Endothelial cell of umbilical vein (primary cell): ENCODE results near the gene TWIST2. TPM values are rescaled to one million over a fixed set of nuclear protein-coding genes. Genes with fewer than 3 reads are reported as not detected.

Experiments used
- BruUV-seq: library from RNA; stranded (reverse); fragments of 400-500 nt; replicated peaks from 2 replicates; lab custom pipeline; 2021; lab: Mats Ljungman, UMichigan
- CTCF ChIA-PET: fragments of 300-600, 350-600 bp; sonication (Branson Sonifier 250); formaldehyde crosslinking; loops from one replicate; lab custom pipeline; 2021; ENCODE audit warnings: antibody characterized with exemption, inconsistent platforms; lab: Charles Lee
- POLR2A ChIA-PET: fragments of 300-600, 350-600 bp; sonication (Branson Sonifier 250); formaldehyde crosslinking; loops from one replicate; lab custom pipeline; 2021; ENCODE audit warnings: antibody characterized with exemption, inconsistent platforms; lab: Charles Lee
- DNase-seq: peaks from one replicate; pipeline ENCODE4 v3.0.0-alpha.2; 2011; ENCODE audit warnings: low read depth, low spot score
- FAIRE-seq: peaks from 2 replicates; lab custom pipeline; 2011; peaks lifted over from hg19 to GRCh38; lab: Jason Lieb, UNC
- H2AFZ ChIP-seq: 2 replicates; pipeline ENCODE4 v1.6.0; 2012; ENCODE audit warnings: low read depth, low read length, control low read depth, inconsistent platforms
- H3K27ac ChIP-seq: 2 replicates; pipeline ENCODE4 v1.5.1; 2011; ENCODE audit warnings: low read depth, mild to moderate bottlenecking, control low read depth, low read length, moderate library complexity; ENCODE audit not compliant: insufficient read depth
- H3K27me3 ChIP-seq, 2 experiments: 2 replicates each; pipeline versions ENCODE4 v1.6.0 to v1.6.1; 2011; ENCODE audit warnings: low read length in 2 of 2, mixed read lengths in 1 of 2; ENCODE audit not compliant: control insufficient read depth in 2 of 2, insufficient read depth in 2 of 2
- H3K36me3 ChIP-seq, 2 experiments: 2 replicates in 1 of 2; 3 replicates in 1 of 2; pipeline ENCODE4 v1.5.1; 2011; ENCODE audit warnings: low read length in 2 of 2, mild to moderate bottlenecking in 1 of 2, moderate library complexity in 1 of 2; ENCODE audit not compliant: control insufficient read depth in 2 of 2, insufficient read depth in 2 of 2; ENCODE audit errors: extremely low read depth in 1 of 2
- H3K4me1 ChIP-seq: 3 replicates; pipeline ENCODE4 v1.5.1; 2011; ENCODE audit warnings: mild to moderate bottlenecking, low read length; ENCODE audit not compliant: control insufficient read depth, insufficient read depth; ENCODE audit errors: extremely low read depth
- H3K4me2 ChIP-seq: 2 replicates; pipeline ENCODE4 v1.6.1; 2011; ENCODE audit warnings: low read length, control low read depth, mixed read lengths; ENCODE audit not compliant: insufficient read depth
- H3K4me3 ChIP-seq, 3 experiments: fragments of 200-600 bp in 1 of 3; sonication (generic), shearing (Covaris generic) in 1 of 3; replicated peaks in 1 of 3; 2 replicates each; pipeline ENCODE4 v1.5.1; 2011 to 2016; ENCODE audit warnings: control low read depth in 3 of 3, low read length in 3 of 3, mild to moderate bottlenecking in 2 of 3, inconsistent platforms in 1 of 3, low read depth in 1 of 3, moderate library complexity in 1 of 3; ENCODE audit not compliant: insufficient read depth in 1 of 3
- H3K79me2 ChIP-seq: 2 replicates; pipeline ENCODE4 v1.6.0; 2012; ENCODE audit warnings: low read length, inconsistent platforms; ENCODE audit not compliant: control insufficient read depth, insufficient read depth
- H3K9ac ChIP-seq: replicated peaks from 2 replicates; pipeline ENCODE3; 2011; ENCODE audit warnings: low read length, control low read depth; ENCODE audit not compliant: insufficient read depth; ENCODE audit errors: extremely low read depth
- H3K9me1 ChIP-seq: replicated peaks from 3 replicates; pipeline ENCODE4 v1.6.0; 2011; ENCODE audit warnings: mild to moderate bottlenecking, low read length; ENCODE audit not compliant: control insufficient read depth, insufficient read depth; ENCODE audit errors: extremely low read depth
- H3K9me3 ChIP-seq: replicated peaks from 2 replicates; pipeline ENCODE4 v1.5.1; 2012; ENCODE audit warnings: low read length, inconsistent platforms; ENCODE audit not compliant: control insufficient read depth, insufficient read depth
- H4K20me1 ChIP-seq: replicated peaks from 2 replicates; pipeline ENCODE3; 2011; ENCODE audit warnings: mild to moderate bottlenecking, low read length; ENCODE audit not compliant: control insufficient read depth, insufficient read depth; ENCODE audit errors: extremely low read depth
- CTCF ChIP-seq, 2 donors: IDR thresholded peaks; 1 replicate in 1 of 2; 2 replicates in 1 of 2; pipeline ENCODE4 v1.5.1; 2011; ENCODE audit warnings: low read length in 2 of 2, mild to moderate bottlenecking in 2 of 2, moderate library complexity in 2 of 2, control low read depth in 1 of 2, inconsistent platforms in 1 of 2, low read depth in 1 of 2; ENCODE audit not compliant: insufficient read depth in 1 of 2; ENCODE audit errors: extremely low read depth in 1 of 2
- EZH2 ChIP-seq: IDR thresholded peaks from 2 replicates; pipeline ENCODE4 v1.6.1; 2012; ENCODE audit warnings: borderline replicate concordance, low read depth, mild to moderate bottlenecking, moderate library complexity, low read length, inconsistent platforms; ENCODE audit not compliant: severe bottlenecking
- FOS ChIP-seq: IDR thresholded peaks from 2 replicates; pipeline ENCODE4 v1.6.1; 2011; ENCODE audit warnings: mild to moderate bottlenecking, low read length, moderate library complexity, borderline replicate concordance; ENCODE audit not compliant: insufficient read depth
- GATA2 ChIP-seq: IDR thresholded peaks from 2 replicates; pipeline ENCODE4 v1.7.0; 2011; ENCODE audit warnings: low read depth, mild to moderate bottlenecking, moderate library complexity, mixed read lengths, low read length; ENCODE audit not compliant: insufficient read length, insufficient read depth
- JUN ChIP-seq: IDR thresholded peaks from 2 replicates; pipeline ENCODE4 v1.6.1; 2011; ENCODE audit warnings: borderline replicate concordance, low read depth; ENCODE audit not compliant: insufficient read length, insufficient read depth
- MAX ChIP-seq: IDR thresholded peaks from 2 replicates; pipeline ENCODE4 v1.6.1; 2011; ENCODE audit not compliant: insufficient read depth, insufficient read length
- MYC ChIP-seq: IDR thresholded peaks from one replicate; pipeline ENCODE4 v1.6.1; 2011; ENCODE audit warnings: mild to moderate bottlenecking, low read depth, low read length
- POLR2A ChIP-seq: IDR thresholded peaks from 2 replicates; pipeline ENCODE4 v1.6.1; 2012; ENCODE audit warnings: low read depth, mild to moderate bottlenecking, control low read depth, low read length
- POLR2AphosphoS5 ChIP-seq: IDR thresholded peaks from 2 replicates; pipeline ENCODE4 v1.6.1; 2012; ENCODE audit warnings: low read depth, mild to moderate bottlenecking, control low read depth, low read length, moderate library complexity; ENCODE audit not compliant: insufficient read depth
- dilution Hi-C: fragments of 300-500 bp; cut with MboI; formaldehyde crosslinking; loops from one replicate; pipeline ENCODE4 v1.15.0; 2019; ENCODE audit warnings: low sequenced_read_pairs; ENCODE audit not compliant: extremely low pct_ligation_motif_present
- intact Hi-C: fragments of 100-400 bp; cut with micrococcal nuclease; formaldehyde crosslinking; loops from one replicate; pipeline ENCODE4 v1.10.0; 2022
- polyA plus RNA-seq, 4 experiments: library from polyadenylated mRNA; depleted of rRNA in 3 of 4; stranded (reverse) in 3 of 4; unstranded in 1 of 4; fragments of >200 nt; gene quantifications; 2 replicates each; pipeline versions ENCODE4 v1.2.1 to v1.2.3, GENCODE V29; 2011 to 2012; ENCODE audit warnings: missing spikeins in 1 of 4
- total RNA-seq: library from RNA; stranded (reverse); gene quantifications from 2 replicates; pipeline ENCODE4 v1.2.3, GENCODE V29; 2021

TWIST2 gene
- total and polyA plus RNA-seq, 2 donors (not counting 3 experiments of a cell fraction or from before 2014, with no cell fraction given), result 2.3 to 3.4 TPM

- no peaks in the 10 kb centered on the region for H3K9me1 ChIP-seq
- H3K4me1 ChIP-seq, result no peaks in the 10 kb centered on the region
- no peaks in the 10 kb centered on the region for H3K36me3 ChIP-seq
- no peak overlapping the region for H3K27ac ChIP-seq
- POLR2A ChIA-PET, result no interaction called here
- H3K4me2 ChIP-seq, result no peak overlapping the region
- no peaks in the 10 kb centered on the region for H3K9me3 ChIP-seq
- intact Hi-C loops, result no loop called here
- H3K27me3 ChIP-seq, result peaks cover 0 to 6% of the 10 kb centered on the region in 2 experiments
- CTCF ChIA-PET, result no interaction called here
- no peak overlapping the region for H2AFZ ChIP-seq
- no peaks in the 10 kb centered on the region for H3K79me2 ChIP-seq
- DNase-seq, result no peak
- H4K20me1 ChIP-seq, result no peaks in the 10 kb centered on the region
- dilution Hi-C loops, result no loop called here
- no peak overlapping the region for H3K4me3 ChIP-seq
- no peak overlapping the region for H3K9ac ChIP-seq
- no TSS peak for BruUV-seq
- FAIRE-seq, result no peak
- no peak for TF ChIP-seq FOS
- TF ChIP-seq JUN, result no peak
- TF ChIP-seq MAX, result no peak
- TF ChIP-seq GATA2, result no peak
- TF ChIP-seq MYC, result no peak
- no peak for TF ChIP-seq POLR2A
- TF ChIP-seq CTCF (IDR thresholded peaks at IDR 0.05; ENCODE audit: extremely low read depth in 1 of 2, insufficient read depth in 1 of 2, low read depth in 1 of 2, low read length in 2 of 2), result no peak
- TF ChIP-seq EZH2, result no peak
- TF ChIP-seq POLR2AphosphoS5, result no peak
Measured at GRCh38 chr2:238854246-238854645, 6.4 kb downstream of the TWIST2 start.
